NCI-H1417 treated with DMSO at 0.1 percent for 48 hours (cell line): ENCODE data around the gene ARHGAP9.
A peak's percentile ranks its signal among the peaks of the same experiment; 100 is the strongest.
"Not testable (repeated sequence)": the region's sequence is repeated elsewhere in the genome, so short reads cannot be mapped to it uniquely, and the experiment has no call there.

Experiments
- DNase-seq: peaks from one replicate; lab custom pipeline; 2025; lab: John Stamatoyannopoulos, UW

The ARHGAP9 gene

GRCh38 chr12:57456737-57457490 is 22.8 kb downstream of the ARHGAP9 start:
- DNase-seq, result no peak

DNA sequence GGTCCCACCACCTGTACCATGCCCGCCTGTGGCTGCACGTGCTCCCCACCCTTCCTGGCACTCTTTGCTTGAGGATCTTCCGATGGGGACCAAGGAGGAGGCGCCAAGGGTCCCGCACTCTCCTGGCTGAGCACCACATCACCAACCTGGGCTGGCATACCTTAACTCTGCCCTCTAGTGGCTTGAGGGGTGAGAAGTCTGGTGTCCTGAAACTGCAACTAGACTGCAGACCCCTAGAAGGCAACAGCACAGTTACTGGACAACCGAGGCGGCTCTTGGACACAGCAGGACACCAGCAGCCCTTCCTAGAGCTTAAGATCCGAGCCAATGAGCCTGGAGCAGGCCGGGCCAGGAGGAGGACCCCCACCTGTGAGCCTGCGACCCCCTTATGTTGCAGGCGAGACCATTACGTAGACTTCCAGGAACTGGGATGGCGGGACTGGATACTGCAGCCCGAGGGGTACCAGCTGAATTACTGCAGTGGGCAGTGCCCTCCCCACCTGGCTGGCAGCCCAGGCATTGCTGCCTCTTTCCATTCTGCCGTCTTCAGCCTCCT is 23.4 kb downstream of the ARHGAP9 start:
- DNase-seq, result no peak

DNA sequence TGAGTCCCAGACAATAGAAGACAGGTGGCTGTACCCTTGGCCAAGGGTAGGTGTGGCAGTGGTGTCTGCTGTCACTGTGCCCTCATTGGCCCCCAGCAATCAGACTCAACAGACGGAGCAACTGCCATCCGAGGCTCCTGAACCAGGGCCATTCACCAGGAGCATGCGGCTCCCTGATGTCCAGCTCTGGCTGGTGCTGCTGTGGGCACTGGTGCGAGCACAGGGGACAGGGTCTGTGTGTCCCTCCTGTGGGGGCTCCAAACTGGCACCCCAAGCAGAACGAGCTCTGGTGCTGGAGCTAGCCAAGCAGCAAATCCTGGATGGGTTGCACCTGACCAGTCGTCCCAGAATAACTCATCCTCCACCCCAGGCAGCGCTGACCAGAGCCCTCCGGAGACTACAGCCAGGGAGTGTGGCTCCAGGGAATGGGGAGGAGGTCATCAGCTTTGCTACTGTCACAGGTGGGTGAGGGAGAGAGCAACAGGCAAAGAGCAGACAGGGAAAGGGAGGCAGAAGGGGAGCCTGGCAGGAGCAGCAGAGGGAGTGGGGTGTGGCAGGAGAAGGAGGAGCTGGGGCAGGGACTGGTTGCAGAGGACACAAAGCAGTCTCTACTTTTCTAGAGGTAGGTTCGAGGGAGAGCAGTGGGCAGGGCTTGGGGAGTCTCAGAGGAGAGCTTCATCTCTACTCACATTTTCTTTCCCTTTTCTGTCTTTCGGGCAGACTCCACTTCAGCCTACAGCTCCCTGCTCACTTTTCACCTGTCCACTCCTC is 24.1 kb downstream of the ARHGAP9 start:
- DNase-seq, result no peak

DNA sequence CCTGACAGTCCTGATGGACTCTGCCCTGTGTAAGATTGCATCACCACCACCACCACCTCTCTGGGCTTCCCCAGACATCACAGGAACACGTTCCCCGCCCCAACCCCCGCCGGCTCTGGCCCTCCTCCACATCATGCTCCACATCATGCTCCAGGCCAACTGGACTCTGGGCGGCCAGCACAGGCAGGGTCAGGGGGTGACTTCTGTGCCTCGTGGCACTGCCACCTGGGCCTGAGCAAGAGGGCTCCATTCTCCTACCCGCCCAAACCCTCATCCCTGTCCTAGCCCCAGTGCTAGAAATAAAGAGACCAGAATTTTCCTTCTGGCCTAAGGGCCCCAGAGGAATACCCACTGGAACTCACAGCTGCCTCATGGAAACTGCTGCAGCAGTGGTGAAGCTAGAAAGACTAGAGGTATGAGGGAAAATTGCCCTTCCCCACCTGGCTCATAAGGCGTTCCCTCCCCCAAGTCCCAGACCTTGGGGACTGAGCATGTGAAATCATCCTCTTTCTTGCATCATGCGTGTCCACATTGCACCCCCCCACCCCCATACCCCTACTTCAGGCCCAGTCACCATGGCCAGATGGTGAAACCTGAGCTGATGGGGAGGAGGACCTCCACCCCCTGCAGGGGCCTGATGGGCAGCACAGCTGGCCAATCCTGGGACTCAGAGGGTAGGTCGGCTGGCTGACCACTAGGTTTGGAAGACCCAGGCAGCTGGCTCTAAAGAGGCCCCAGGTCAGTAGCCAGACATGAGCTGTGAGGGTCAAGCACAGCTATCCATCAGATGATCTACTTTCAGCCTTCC is 24.9 kb downstream of the ARHGAP9 start, which contains the start of gene INHBE:
TSS of gene INHBE (plus strand) at position 742 of the 808 bp plus-strand sequence. CDS start 230 bp downstream, outside the sequence.
- no peak for DNase-seq

DNA sequence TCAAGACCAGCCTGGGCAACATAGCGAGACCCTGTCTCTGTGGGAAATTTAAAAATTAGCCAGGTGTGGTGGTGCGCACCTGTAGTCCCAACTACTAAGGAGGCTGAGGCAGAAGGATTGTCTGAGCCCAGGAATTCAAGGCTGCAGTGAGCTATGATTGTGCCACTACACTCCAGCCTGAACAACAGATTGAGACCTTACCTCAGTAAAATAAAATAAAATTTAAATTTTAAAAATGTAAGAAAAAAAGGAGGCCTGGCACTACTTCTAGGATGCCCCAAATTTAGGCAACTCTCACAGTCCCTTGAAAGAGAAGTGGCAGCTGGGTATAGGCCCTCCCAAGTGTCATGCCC is 25.5 kb downstream of the ARHGAP9 start:
- no peak for DNase-seq

GRCh38 chr12:57452937-57453509 is 26.6 kb downstream of the ARHGAP9 start:
- DNase-seq, result peak; percentile 43

DNA sequence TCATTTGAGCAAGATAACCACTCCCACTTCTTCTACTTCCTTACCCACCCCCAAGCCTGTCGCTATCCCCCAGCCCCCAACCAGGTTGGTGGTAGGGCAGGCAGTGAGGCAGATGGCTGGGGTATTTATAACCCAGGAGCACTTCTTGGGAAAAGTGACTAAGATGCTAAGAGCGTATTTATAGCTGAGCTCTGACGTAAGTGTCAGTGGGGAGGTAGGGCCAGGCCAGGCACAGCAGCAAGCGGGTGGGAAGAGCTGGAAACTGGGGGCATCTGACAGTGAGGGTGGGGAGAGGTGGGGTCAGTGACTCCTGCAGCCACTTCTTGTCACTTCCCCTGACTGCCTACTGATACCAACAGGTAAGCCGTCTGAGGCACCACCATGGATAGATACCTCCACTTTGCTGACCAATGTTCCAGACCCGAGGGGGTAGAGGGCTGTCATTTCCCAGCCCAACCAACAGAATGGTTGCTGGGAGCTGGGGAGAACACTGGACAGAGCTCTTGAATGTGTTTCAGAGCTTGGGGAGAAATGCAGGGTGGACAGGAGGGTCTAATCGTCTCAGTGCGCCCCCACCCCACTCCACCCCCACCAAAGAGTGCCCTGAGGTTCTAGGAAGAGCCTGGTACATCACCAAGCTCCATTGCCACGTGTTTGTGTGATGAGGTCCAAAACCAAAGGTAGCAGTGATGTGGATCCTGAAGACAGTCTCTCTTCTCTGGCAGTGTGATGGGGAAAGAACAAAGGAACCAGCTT is 27.3 kb downstream of the ARHGAP9 start:
- no peak for DNase-seq

GRCh38 chr12:57451233-57451778 is 28.4 kb downstream of the ARHGAP9 start:
- no peak for DNase-seq

DNA sequence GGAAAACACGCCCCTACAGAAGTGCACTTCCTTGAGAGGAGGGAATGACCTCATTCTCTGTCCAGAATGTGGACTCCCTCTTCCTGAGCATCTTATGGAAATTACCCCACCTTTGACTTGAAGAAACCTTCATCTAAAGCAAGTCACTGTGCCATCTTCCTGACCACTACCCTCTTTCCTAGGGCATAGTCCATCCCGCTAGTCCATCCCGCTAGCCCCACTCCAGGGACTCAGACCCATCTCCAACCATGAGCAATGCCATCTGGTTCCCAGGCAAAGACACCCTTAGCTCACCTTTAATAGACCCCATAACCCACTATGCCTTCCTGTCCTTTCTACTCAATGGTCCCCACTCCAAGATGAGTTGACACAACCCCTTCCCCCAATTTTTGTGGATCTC is 29.6 kb downstream of the ARHGAP9 start:
- no peak for DNase-seq

GRCh38 chr12:57449375-57449774 is 30.3 kb downstream of the ARHGAP9 start:
- DNase-seq, result no peak

DNA sequence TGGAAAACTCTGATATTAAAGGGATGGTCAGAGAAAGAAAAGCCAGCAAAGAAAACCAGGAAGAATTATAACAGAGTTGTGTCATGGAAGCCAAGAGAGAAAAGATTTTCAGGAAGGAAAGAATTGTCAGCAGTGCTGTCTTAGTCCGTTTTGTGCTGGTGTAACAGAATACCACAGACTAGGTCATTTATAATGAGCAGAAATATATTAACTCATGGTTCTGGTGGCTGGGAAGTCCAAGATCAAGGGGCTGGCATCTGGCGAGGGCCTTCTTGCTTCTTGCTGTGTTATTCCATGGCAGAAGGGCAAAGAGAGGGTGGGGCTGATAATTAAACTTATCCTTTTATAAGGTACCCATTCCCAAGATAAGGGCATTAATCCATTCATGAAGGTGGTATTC is 31.0 kb downstream of the ARHGAP9 start:
- no peak for DNase-seq

GRCh38 chr12:57446292-57446960 is 33.2 kb downstream of the ARHGAP9 start:
- no peak for DNase-seq

GRCh38 chr12:57444744-57445143 is 34.9 kb downstream of the ARHGAP9 start:
- DNase-seq, result no peak

DNA sequence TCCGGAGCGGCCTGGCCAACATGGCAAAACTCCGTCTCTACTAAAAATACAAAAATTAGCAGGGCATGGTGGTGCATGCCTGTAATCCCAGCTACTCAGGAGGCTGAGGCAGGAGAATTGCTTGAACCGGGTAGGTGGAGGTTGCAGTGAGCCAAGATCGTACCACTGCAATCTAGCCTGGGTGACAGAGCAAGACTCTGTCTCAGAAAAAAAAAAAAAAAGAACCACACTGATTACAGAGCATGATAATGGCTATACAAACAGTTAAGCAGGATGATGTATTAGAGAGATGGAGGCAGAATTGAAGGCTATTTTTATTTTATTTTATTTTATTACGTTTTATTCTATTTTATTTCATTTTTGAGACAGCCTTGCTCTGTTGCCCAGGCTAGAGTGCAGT is 35.3 kb downstream of the ARHGAP9 start:
- DNase-seq, result not testable (repeated sequence)

DNA sequence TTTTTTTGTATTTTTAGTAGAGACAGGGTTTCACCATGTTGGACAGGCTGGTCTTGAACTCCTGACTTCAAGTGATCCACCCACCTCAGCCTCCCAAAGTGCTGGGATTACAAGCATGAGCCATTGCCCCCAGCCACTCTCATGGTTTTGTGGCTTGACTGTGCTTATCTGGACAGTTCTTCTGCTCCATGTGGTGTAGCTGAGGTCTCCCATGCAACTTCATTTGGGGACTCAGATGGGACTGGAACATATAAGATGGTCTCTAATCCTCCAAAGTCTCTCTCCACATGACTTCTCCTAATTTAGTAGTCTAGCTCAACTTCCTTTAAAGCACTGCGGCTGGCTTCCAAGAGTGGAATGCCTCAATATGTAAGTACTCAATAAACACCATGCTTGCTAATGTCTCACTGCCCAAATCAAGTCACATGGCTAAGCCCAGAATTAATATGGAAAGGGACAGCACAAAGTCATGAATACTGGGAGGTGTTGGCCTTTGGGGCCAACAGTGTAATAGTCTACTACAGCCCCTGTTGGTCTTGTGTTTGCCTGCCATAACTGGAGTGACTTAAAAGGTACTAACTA is 37.7 kb downstream of the ARHGAP9 start:
- DNase-seq, result no peak

GRCh38 chr12:57441393-57441792 is 38.3 kb downstream of the ARHGAP9 start:
- not testable (repeated sequence) for DNase-seq

DNA sequence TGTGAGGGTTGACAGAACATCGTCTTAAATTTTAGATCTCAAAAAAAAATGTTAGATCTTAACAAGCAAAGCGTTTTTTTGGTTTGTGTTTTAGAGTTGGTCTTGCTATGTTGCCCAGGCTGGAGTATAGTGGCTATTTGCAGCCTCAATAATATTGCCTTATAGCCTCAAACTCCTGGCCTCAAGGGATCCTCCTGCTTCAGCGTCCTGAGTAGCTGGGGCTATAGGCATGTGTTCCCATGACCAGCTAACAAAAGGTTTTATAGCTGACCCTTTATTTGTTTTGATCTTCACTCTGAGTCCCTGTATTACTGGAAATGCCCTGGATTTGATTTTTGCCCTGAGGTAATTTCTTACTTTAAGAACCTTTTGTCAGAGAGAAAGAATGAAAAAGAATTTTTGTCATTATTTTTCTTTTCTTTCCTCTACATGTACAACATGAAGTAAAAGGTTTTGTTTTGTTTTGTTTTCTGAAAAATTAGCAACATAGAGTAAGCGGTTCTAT is 39.9 kb downstream of the ARHGAP9 start:
- no peak for DNase-seq

DNA sequence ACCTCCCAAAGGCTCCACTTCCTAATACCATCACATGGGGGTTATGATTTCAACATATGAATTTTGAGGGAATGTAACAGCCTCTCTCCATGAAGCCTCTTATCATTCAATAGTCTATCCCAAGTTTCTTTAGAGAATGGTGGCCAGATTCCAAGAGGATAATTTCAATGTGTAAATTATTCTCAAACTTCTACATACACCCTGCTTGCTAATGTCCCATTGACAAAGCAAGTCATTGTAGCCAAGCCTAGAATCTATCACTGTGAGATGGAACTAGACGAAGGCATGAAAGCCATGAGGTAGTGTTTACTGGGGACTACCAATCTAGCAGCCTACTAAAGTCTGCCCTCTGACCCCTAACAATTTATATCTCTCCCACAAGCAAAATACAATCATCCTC is 41.3 kb downstream of the ARHGAP9 start:
- no peak for DNase-seq

GRCh38 chr12:57435293-57435692 is 44.4 kb downstream of the ARHGAP9 start:
- no peak for DNase-seq
